ENCODE data around the gene ZBTB20.

ZBTB20 gene

GRCh38 chr3:114471478-114471877 lies 675.6 kb downstream of the ZBTB20 start:
- DNase-seq: no peak
- Histone ChIP-seq H3K27me3 (no peaks in the 10 kb centered on the region), H3K4me3 (ENCODE audit: low read depth, low read length) (no peak overlapping the region), H3K4me1 (no peaks in the 10 kb centered on the region; the same call in 1 of the 2 replicates), H3K36me3 (no peaks in the 10 kb centered on the region), H3K9me3 (no peaks in the 10 kb centered on the region)
- no peak for TF ChIP-seq CTCF (IDR thresholded peaks at IDR 0.05; ENCODE audit: low read depth, low read length)

- no peak for DNase-seq
- no peak for TF ChIP-seq CTCF (IDR thresholded peaks at IDR 0.05; ENCODE audit: low read depth, low read length)
- no peaks in the 10 kb centered on the region for H3K9me3 ChIP-seq
- H3K4me3 ChIP-seq (ENCODE audit: low read depth, low read length): no peak overlapping the region
- H3K4me1 ChIP-seq: no peaks in the 10 kb centered on the region; the same call in 1 of the 2 replicates
- no peaks in the 10 kb centered on the region for H3K36me3 ChIP-seq
- no peaks in the 10 kb centered on the region for H3K27me3 ChIP-seq
These were observed 678.0 kb downstream of the ZBTB20 start for GRCh38 chr3:114469070-114469469.

- H3K4me3 ChIP-seq (ENCODE audit: low read depth, low read length): no peak overlapping the region
- H3K9me3 ChIP-seq: no peaks in the 10 kb centered on the region
- H3K36me3 ChIP-seq: no peaks in the 10 kb centered on the region
- no peaks in the 10 kb centered on the region; the same call in 1 of the 2 replicates for H3K4me1 ChIP-seq
- DNase-seq: no peak
- H3K27me3 ChIP-seq: no peaks in the 10 kb centered on the region
- TF ChIP-seq CTCF (IDR thresholded peaks at IDR 0.05; ENCODE audit: low read depth, low read length): no peak
These were observed 680.3 kb downstream of the ZBTB20 start for GRCh38 chr3:114466816-114467215.

- no peak for TF ChIP-seq CTCF (IDR thresholded peaks at IDR 0.05; ENCODE audit: low read depth, low read length)
- Histone ChIP-seq H3K4me1 (no peaks in the 10 kb centered on the region; the same call in 1 of the 2 replicates), H3K36me3 (no peaks in the 10 kb centered on the region), H3K27me3 (no peaks in the 10 kb centered on the region), H3K9me3 (no peaks in the 10 kb centered on the region), H3K4me3 (ENCODE audit: low read depth, low read length) (no peak overlapping the region)
- DNase-seq: no peak
These were observed 680.8 kb downstream of the ZBTB20 start for GRCh38 chr3:114466251-114466650.

GRCh38 chr3:114464548-114464947 lies 682.5 kb downstream of the ZBTB20 start:
- DNase-seq: no peak
- no peak for TF ChIP-seq CTCF (IDR thresholded peaks at IDR 0.05; ENCODE audit: low read depth, low read length)
- no peaks in the 10 kb centered on the region; the same call in 1 of the 2 replicates for H3K4me1 ChIP-seq
- H3K4me3 ChIP-seq (ENCODE audit: low read depth, low read length): no peak overlapping the region
- H3K9me3 ChIP-seq: no peaks in the 10 kb centered on the region
- no peaks in the 10 kb centered on the region for H3K36me3 ChIP-seq
- no peaks in the 10 kb centered on the region for H3K27me3 ChIP-seq

- H3K4me3 ChIP-seq (ENCODE audit: low read depth, low read length): no peak overlapping the region
- no peak for DNase-seq
- TF ChIP-seq CTCF (IDR thresholded peaks at IDR 0.05; ENCODE audit: low read depth, low read length): no peak
- no peaks in the 10 kb centered on the region for H3K27me3 ChIP-seq
- H3K9me3 ChIP-seq: no peaks in the 10 kb centered on the region
- H3K36me3 ChIP-seq: no peaks in the 10 kb centered on the region
- H3K4me1 ChIP-seq: no peaks in the 10 kb centered on the region
These were observed 684.3 kb downstream of the ZBTB20 start for GRCh38 chr3:114462750-114463149.
